ENCODE results near the gene IQGAP2.
"Not testable (repeated sequence)": the region's sequence is repeated elsewhere in the genome, so short reads cannot be mapped to it uniquely, and the experiment has no call there.

Gene IQGAP2

DNA sequence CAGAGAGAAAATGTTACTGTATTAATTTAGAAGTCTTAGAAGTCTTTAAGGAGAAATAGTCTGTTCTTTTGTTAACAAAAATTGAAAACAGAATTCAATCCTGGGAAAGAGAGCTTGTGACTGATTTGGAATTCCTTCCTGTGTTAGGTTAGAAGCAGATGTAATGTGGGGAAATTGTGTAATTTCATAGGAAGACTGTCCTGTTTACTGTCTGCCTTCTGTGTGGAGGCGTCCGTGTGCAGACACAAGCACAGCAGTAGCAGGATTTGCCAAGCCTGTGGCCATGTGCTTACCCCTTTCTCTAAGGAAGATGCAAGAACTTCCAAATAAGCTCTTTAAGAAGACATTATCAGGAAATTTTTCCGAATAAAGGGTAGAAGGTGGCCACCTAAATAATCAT is 276.1 kb downstream of the IQGAP2 start (continued):
- TF ChIP-seq ESRRG (CRISPR knock-in tag; IDR thresholded peaks at IDR 0.05) (no peak), TCF4 (CRISPR knock-in tag; IDR thresholded peaks at IDR 0.05; ENCODE audit: borderline replicate concordance) (no peak), ZNF8 (CRISPR knock-in tag; IDR thresholded peaks at IDR 0.05) (no peak), CSDC2 (CRISPR knock-in tag; IDR thresholded peaks at IDR 0.05) (no peak), BACH2 (CRISPR knock-in tag; IDR thresholded peaks at IDR 0.05; ENCODE audit: borderline replicate concordance) (no peak), RARB (CRISPR knock-in tag; IDR thresholded peaks at IDR 0.05) (no peak), ISL1 (CRISPR knock-in tag; IDR thresholded peaks at IDR 0.05) (no peak)

DNA sequence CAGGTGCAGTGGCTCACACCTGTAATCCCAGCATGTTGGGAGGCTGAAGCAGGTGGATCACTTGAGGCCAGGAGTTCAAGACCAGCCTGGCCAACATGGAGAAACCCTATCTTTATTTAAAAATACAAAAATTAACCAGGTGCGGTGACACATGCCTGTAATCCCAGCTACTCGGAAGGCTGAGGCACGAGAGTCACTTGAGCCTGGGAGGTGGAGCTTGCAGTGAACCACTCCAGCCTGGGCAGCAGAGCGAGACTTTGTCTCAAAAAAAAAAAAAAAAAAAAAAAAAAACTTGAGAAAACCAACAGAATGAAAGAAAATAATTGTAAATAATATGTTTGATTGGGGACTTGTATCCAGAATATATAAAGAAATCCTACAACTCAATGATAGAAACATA is 277.7 kb downstream of the IQGAP2 start:
- not testable (repeated sequence) for ATAC-seq

DNA sequence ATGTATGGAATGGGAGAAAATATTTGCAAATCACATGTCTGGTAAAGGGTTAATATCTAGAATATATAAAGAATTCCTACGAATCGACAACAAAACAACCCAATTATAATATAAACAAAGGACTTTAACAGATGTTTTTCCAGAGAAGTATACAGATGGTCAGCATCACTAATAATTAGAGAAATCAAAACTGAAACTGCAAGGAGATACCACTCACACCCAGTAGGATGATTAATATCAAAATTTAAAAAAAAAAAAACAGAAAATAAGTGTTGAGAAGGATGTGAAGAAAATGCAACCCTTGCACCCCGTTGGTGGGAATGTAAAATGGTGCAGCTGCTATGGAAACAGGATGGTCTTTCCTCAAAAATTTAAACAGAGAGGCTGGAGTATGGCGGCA is 278.2 kb downstream of the IQGAP2 start:
- no peak for ATAC-seq
- no peak for TF ChIP-seq ZNF8 (CRISPR knock-in tag; IDR thresholded peaks at IDR 0.05)
- no peak for TF ChIP-seq ZC3H10 (CRISPR knock-in tag; IDR thresholded peaks at IDR 0.05)
- TF ChIP-seq, protein P1, sequence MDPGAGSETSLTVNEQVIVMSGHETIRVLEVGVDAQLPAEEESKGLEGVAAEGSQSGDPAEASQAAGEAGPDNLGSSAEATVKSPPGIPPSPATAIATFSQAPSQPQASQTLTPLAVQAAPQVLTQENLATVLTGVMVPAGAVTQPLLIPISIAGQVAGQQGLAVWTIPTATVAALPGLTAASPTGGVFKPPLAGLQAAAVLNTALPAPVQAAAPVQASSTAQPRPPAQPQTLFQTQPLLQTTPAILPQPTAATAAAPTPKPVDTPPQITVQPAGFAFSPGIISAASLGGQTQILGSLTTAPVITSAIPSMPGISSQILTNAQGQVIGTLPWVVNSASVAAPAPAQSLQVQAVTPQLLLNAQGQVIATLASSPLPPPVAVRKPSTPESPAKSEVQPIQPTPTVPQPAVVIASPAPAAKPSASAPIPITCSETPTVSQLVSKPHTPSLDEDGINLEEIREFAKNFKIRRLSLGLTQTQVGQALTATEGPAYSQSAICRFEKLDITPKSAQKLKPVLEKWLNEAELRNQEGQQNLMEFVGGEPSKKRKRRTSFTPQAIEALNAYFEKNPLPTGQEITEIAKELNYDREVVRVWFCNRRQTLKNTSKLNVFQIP (CRISPR knock-in tag; IDR thresholded peaks at IDR 0.05; ENCODE audit: borderline replicate concordance, low read depth), result no peak
- no peak for TF ChIP-seq TOX (CRISPR knock-in tag; IDR thresholded peaks at IDR 0.05; ENCODE audit: borderline replicate concordance)
- TF ChIP-seq ZNF70 (CRISPR knock-in tag; IDR thresholded peaks at IDR 0.05), result no peak
- TF ChIP-seq SNAI2 (CRISPR knock-in tag; IDR thresholded peaks at IDR 0.05), result no peak
- TF ChIP-seq, protein P2, sequence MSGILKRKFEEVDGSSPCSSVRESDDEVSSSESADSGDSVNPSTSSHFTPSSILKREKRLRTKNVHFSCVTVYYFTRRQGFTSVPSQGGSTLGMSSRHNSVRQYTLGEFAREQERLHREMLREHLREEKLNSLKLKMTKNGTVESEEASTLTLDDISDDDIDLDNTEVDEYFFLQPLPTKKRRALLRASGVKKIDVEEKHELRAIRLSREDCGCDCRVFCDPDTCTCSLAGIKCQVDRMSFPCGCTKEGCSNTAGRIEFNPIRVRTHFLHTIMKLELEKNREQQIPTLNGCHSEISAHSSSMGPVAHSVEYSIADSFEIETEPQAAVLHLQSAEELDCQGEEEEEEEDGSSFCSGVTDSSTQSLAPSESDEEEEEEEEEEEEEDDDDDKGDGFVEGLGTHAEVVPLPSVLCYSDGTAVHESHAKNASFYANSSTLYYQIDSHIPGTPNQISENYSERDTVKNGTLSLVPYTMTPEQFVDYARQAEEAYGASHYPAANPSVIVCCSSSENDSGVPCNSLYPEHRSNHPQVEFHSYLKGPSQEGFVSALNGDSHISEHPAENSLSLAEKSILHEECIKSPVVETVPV (CRISPR knock-in tag; IDR thresholded peaks at IDR 0.05), result no peak
- TF ChIP-seq BACH2 (CRISPR knock-in tag; IDR thresholded peaks at IDR 0.05; ENCODE audit: borderline replicate concordance), result no peak
- no peak for TF ChIP-seq ISL1 (CRISPR knock-in tag; IDR thresholded peaks at IDR 0.05)

DNA sequence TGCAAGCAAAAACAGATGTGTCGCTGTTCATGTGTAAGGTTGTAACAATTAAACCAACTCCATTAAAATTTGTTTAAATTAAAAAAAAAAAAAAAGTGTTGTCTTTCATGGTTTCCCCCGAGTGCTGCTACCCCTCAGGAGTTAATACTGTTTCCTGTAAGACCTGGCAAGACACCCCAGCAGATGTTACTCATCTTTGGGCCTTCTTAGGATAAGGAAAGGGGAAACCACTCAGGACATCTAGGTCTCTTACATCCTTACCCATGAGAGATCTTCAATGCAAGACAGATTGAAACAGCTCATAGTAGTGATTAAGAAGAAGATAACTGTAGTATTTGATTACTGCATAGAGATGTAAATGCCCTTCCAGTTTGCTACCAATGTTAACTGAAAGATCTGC is 279.3 kb downstream of the IQGAP2 start:
- TF ChIP-seq, protein P1 (CRISPR knock-in tag; IDR thresholded peaks at IDR 0.05; ENCODE audit: borderline replicate concordance, low read depth), result no peak
- TF ChIP-seq, protein P3, sequence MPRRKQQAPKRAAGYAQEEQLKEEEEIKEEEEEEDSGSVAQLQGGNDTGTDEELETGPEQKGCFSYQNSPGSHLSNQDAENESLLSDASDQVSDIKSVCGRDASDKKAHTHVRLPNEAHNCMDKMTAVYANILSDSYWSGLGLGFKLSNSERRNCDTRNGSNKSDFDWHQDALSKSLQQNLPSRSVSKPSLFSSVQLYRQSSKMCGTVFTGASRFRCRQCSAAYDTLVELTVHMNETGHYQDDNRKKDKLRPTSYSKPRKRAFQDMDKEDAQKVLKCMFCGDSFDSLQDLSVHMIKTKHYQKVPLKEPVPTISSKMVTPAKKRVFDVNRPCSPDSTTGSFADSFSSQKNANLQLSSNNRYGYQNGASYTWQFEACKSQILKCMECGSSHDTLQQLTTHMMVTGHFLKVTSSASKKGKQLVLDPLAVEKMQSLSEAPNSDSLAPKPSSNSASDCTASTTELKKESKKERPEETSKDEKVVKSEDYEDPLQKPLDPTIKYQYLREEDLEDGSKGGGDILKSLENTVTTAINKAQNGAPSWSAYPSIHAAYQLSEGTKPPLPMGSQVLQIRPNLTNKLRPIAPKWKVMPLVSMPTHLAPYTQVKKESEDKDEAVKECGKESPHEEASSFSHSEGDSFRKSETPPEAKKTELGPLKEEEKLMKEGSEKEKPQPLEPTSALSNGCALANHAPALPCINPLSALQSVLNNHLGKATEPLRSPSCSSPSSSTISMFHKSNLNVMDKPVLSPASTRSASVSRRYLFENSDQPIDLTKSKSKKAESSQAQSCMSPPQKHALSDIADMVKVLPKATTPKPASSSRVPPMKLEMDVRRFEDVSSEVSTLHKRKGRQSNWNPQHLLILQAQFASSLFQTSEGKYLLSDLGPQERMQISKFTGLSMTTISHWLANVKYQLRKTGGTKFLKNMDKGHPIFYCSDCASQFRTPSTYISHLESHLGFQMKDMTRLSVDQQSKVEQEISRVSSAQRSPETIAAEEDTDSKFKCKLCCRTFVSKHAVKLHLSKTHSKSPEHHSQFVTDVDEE (CRISPR knock-in tag; IDR thresholded peaks at IDR 0.05), result no peak
- TF ChIP-seq, protein P4, sequence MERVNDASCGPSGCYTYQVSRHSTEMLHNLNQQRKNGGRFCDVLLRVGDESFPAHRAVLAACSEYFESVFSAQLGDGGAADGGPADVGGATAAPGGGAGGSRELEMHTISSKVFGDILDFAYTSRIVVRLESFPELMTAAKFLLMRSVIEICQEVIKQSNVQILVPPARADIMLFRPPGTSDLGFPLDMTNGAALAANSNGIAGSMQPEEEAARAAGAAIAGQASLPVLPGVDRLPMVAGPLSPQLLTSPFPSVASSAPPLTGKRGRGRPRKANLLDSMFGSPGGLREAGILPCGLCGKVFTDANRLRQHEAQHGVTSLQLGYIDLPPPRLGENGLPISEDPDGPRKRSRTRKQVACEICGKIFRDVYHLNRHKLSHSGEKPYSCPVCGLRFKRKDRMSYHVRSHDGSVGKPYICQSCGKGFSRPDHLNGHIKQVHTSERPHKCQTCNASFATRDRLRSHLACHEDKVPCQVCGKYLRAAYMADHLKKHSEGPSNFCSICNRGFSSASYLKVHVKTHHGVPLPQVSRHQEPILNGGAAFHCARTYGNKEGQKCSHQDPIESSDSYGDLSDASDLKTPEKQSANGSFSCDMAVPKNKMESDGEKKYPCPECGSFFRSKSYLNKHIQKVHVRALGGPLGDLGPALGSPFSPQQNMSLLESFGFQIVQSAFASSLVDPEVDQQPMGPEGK (CRISPR knock-in tag; IDR thresholded peaks at IDR 0.05; ENCODE audit: borderline replicate concordance), result no peak
- no peak for TF ChIP-seq GLIS3 (CRISPR knock-in tag; IDR thresholded peaks at IDR 0.05)
- TF ChIP-seq, protein P5, sequence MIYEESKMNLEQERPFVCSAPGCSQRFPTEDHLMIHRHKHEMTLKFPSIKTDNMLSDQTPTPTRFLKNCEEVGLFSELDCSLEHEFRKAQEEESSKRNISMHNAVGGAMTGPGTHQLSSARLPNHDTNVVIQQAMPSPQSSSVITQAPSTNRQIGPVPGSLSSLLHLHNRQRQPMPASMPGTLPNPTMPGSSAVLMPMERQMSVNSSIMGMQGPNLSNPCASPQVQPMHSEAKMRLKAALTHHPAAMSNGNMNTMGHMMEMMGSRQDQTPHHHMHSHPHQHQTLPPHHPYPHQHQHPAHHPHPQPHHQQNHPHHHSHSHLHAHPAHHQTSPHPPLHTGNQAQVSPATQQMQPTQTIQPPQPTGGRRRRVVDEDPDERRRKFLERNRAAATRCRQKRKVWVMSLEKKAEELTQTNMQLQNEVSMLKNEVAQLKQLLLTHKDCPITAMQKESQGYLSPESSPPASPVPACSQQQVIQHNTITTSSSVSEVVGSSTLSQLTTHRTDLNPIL (CRISPR knock-in tag; IDR thresholded peaks at IDR 0.05; ENCODE audit: low read depth), result no peak
- no peak for TF ChIP-seq TOX (CRISPR knock-in tag; IDR thresholded peaks at IDR 0.05; ENCODE audit: borderline replicate concordance)
- no peak; the same call in 2 of the 3 replicates for ATAC-seq

Data from SK-N-SH treated with all-trans-retinoic acid at 6 μM for 48 hours (cell line).